A549 (cell line): ENCODE data around the gene LDLRAD4. TPM values are rescaled to one million over a fixed set of nuclear protein-coding genes. Genes with fewer than 3 reads are reported as not detected.

ENCODE experiments used
- ATAC-seq, 2 experiments: fragments of 200-7000 bp in 1 of 2; fragments of >200 bp in 1 of 2; cut with Nextera tagmentation in 1 of 2; cut with Tn5 transposase in 1 of 2; 3 replicates each; pipeline versions ENCODE4 v1.8.0 to v1.9.1; 2018 to 2020; ENCODE audit warnings: mild to moderate bottlenecking in 1 of 2, moderate library complexity in 1 of 2
- CTCF ChIA-PET: fragments of 300-600 bp; sonication (Branson Sonifier 250); formaldehyde crosslinking; extraction: SDS; loops from one replicate; lab custom pipeline; 2021; ENCODE audit warnings: antibody characterized with exemption, inconsistent platforms; lab: Yijun Ruan, JAX
- POLR2A ChIA-PET: fragments of 350-600 bp; formaldehyde crosslinking; extraction: SDS; loops from one replicate; lab custom pipeline; 2021; ENCODE audit warnings: antibody characterized with exemption, inconsistent platforms; lab: Yijun Ruan, JAX
- DNase-seq, 2 experiments: peaks; one replicate each; pipeline versions ENCODE4 v3.0.0 to v3.0.0-alpha.2; 2011 to 2016; ENCODE audit warnings: low read depth in 1 of 2, low spot score in 1 of 2
- FAIRE-seq: peaks from 2 replicates; lab custom pipeline; 2011; peaks lifted over from hg19 to GRCh38; lab: Jason Lieb, UNC
- H3K27ac ChIP-seq, 2 experiments: fragments of >200 bp; sonication (Bioruptor Twin); formaldehyde crosslinking; 3 replicates each; pipeline ENCODE4 v1.5.1; 2016 to 2017
- H3K4me1 ChIP-seq: fragments of >200 bp; sonication (Bioruptor Twin); formaldehyde crosslinking; 3 replicates; pipeline ENCODE4 v1.6.1; 2016
- H3K4me2 ChIP-seq: fragments of >200 bp; sonication (Bioruptor Twin); formaldehyde crosslinking; 3 replicates; pipeline ENCODE4 v1.6.1; 2016
- H3K4me3 ChIP-seq: fragments of >200 bp; sonication (Bioruptor Twin); formaldehyde crosslinking; 3 replicates; pipeline ENCODE4 v1.5.1; 2016
- H3K9me3 ChIP-seq: fragments of >200 bp; sonication (Bioruptor Twin); formaldehyde crosslinking; 3 replicates; pipeline ENCODE4 v1.6.1; 2016
- ATOH8 ChIP-seq: fragments of 250-450 bp; sonication (Bioruptor Pico); IDR thresholded peaks from 2 replicates; pipeline ENCODE4 v1.5.0; 2020; ENCODE audit warnings: low read depth, mild to moderate bottlenecking, moderate library complexity
- BHLHE40 ChIP-seq: IDR thresholded peaks from 2 replicates; pipeline ENCODE4 v1.6.1; 2012; ENCODE audit warnings: low read depth, low read length, inconsistent platforms
- CEBPB ChIP-seq, 2 experiments: fragments of >200 bp in 1 of 2; sonication (Bioruptor Twin) in 1 of 2; formaldehyde crosslinking in 1 of 2; IDR thresholded peaks; 2 replicates each; pipeline ENCODE4 v1.6.1; 2012 to 2016
- CHD2 ChIP-seq: fragments of 150-350 bp; IDR thresholded peaks from 2 replicates; pipeline ENCODE4 v1.6.1; 2014; ENCODE audit warnings: low read length; ENCODE audit not compliant: partially characterized antibody
- CHD4 ChIP-seq: fragments of 200-600 bp; sonication (generic); IDR thresholded peaks from 2 replicates; pipeline ENCODE4 v1.6.1; 2016; ENCODE audit warnings: antibody characterized with exemption, mild to moderate bottlenecking, borderline replicate concordance
- CTCF ChIP-seq: fragments of >200 bp; sonication (Bioruptor Twin); formaldehyde crosslinking; IDR thresholded peaks from 3 replicates; pipeline ENCODE4 v1.5.1; 2016
- EHMT2 ChIP-seq: fragments of 200-600 bp; sonication (generic); IDR thresholded peaks from 2 replicates; pipeline ENCODE4 v1.6.1; 2016; ENCODE audit warnings: antibody characterized with exemption, low read depth, mild to moderate bottlenecking, moderate library complexity
- ELK1 ChIP-seq: fragments of 150-350 bp; IDR thresholded peaks from 2 replicates; pipeline ENCODE4 v1.6.1; 2014; ENCODE audit warnings: low read depth, mild to moderate bottlenecking, low read length
- EP300 ChIP-seq, 2 experiments: fragments of >200 bp; sonication (Bioruptor Twin); formaldehyde crosslinking; IDR thresholded peaks; 2 replicates in 1 of 2; 3 replicates in 1 of 2; pipeline ENCODE4 v1.6.1; 2016 to 2017
- FOXS1 ChIP-seq: fragments of 250-450 bp; sonication (Bioruptor Pico); IDR thresholded peaks from 2 replicates; pipeline ENCODE4 v1.5.0; 2020; ENCODE audit warnings: mild to moderate bottlenecking, moderate library complexity
- GATA3 ChIP-seq: IDR thresholded peaks from 2 replicates; pipeline ENCODE4 v1.6.1; 2012; ENCODE audit warnings: borderline replicate concordance
- HDAC2 ChIP-seq: fragments of 200-600 bp; sonication (generic); IDR thresholded peaks from 2 replicates; pipeline ENCODE4 v1.6.1; 2016
- HEYL ChIP-seq: fragments of 250-450 bp; sonication (Bioruptor Pico); IDR thresholded peaks from 2 replicates; pipeline ENCODE4 v1.8.0; 2021; ENCODE audit warnings: mild to moderate bottlenecking, moderate library complexity
- HOXA7 ChIP-seq: fragments of 250-450 bp; sonication (Bioruptor Pico); IDR thresholded peaks from 2 replicates; pipeline ENCODE4 v1.5.0; 2020; ENCODE audit warnings: mild to moderate bottlenecking, moderate library complexity
- JUNB ChIP-seq: fragments of >200 bp; sonication (Bioruptor Twin); formaldehyde crosslinking; IDR thresholded peaks from 2 replicates; pipeline ENCODE4 v1.6.1; 2016
- KDM5A ChIP-seq: fragments of 200-600 bp; sonication (generic); IDR thresholded peaks from 2 replicates; pipeline ENCODE4 v1.6.1; 2016; ENCODE audit warnings: antibody characterized with exemption, mild to moderate bottlenecking
- MAZ ChIP-seq: fragments of 150-350 bp; IDR thresholded peaks from 2 replicates; pipeline ENCODE4 v1.6.1; 2014; ENCODE audit warnings: antibody characterized with exemption, low read depth, low read length, borderline replicate concordance
- NPAS2 ChIP-seq: fragments of 250-450 bp; sonication (Bioruptor Pico); IDR thresholded peaks from 2 replicates; pipeline ENCODE4 v1.8.0; 2022; ENCODE audit warnings: mild to moderate bottlenecking, moderate library complexity, borderline replicate concordance
- NR3C1 ChIP-seq: fragments of >200 bp; sonication (Bioruptor Twin); formaldehyde crosslinking; IDR thresholded peaks from 3 replicates; pipeline ENCODE4 v1.6.1; 2017
- PBX3 ChIP-seq: IDR thresholded peaks from 2 replicates; pipeline ENCODE4 v1.6.1; 2012
- PHF8 ChIP-seq: fragments of 200-600 bp; sonication (generic); IDR thresholded peaks from 2 replicates; pipeline ENCODE4 v1.6.1; 2016; ENCODE audit warnings: low read depth, mild to moderate bottlenecking, antibody characterized with exemption, moderate library complexity, borderline replicate concordance
- POLR2AphosphoS2 ChIP-seq: conservative IDR thresholded peaks from 2 replicates; pipeline ENCODE4 v1.6.1; 2012; ENCODE audit warnings: low read length, improper control_type of control experiment, inconsistent platforms
- RNF2 ChIP-seq: fragments of 200-600 bp; sonication (generic); IDR thresholded peaks from 2 replicates; pipeline ENCODE4 v1.6.1; 2016; ENCODE audit warnings: low read depth, mild to moderate bottlenecking, antibody characterized with exemption, moderate library complexity, borderline replicate concordance
- SMC3 ChIP-seq: fragments of >200 bp; sonication (Bioruptor Twin); formaldehyde crosslinking; IDR thresholded peaks from 3 replicates; pipeline ENCODE4 v1.6.1; 2018; ENCODE audit warnings: inconsistent platforms
- TFCP2L1 ChIP-seq: fragments of 250-450 bp; sonication (Bioruptor Pico); IDR thresholded peaks from 2 replicates; pipeline ENCODE4 v1.5.0; 2021; ENCODE audit warnings: mild to moderate bottlenecking
- ZFP36 ChIP-seq: fragments of 450-650 bp; IDR thresholded peaks from 2 replicates; pipeline ENCODE4 v1.6.1; 2014; ENCODE audit warnings: borderline replicate concordance; ENCODE audit not compliant: partially characterized antibody
- WGBS: methylation state at CpG from one replicate; pipeline ENCODE4 v1.1.6; 2017; ENCODE audit errors: missing lambda C conversion rate; 5-methylcytosine and 5-hydroxymethylcytosine counted together
- polyA plus RNA-seq, 4 experiments: library from polyadenylated mRNA; depleted of rRNA in 3 of 4; stranded (reverse); fragments of >200 nt; fragmentation: RNase III in 1 of 4; extraction: RNeasy Plus Mini Kit Qiagen cat#74134 plus additional on column Dnase treatment in 1 of 4; gene quantifications; 2 replicates in 3 of 4; 3 replicates in 1 of 4; pipeline ENCODE4 v1.2.3, GENCODE V29; 2011 to 2017
- TF ChIP-seq, protein P1 (sequence below): IDR thresholded peaks from 2 replicates; pipeline ENCODE4 v1.6.1; 2012

The LDLRAD4 gene
- polyA plus RNA-seq, 2 of the 4 experiments (the other 2 are of a cell fraction): 5.2 to 7.6 TPM

DNA sequence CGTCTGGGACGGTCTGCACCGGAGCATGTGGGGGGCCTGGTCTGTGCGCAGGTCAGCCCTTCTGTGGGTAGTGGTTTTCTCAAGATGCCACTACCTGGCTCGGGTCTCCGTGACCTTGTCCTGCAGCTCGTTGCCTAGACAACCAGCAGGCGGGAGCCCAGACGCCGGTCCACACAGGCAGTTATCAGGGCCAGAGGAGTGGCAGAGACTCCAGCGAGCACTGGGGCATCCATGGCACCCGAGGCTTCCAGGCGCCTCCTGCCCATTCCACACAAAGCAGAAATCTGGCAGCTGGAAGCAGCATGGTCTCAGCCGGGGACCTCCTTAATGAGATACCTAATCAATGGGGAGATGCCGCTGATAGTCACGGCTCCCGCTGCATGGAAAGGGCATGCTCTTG is 351.7 kb downstream of the LDLRAD4 start:
- Histone ChIP-seq H3K4me3 (no peak overlapping the region), H3K4me1 (no peaks in the 10 kb centered on the region; the same call in 2 of the 3 replicates), H3K4me2 (no peak overlapping the region), H3K27ac (no peak overlapping the region), H3K9me3 (no peaks in the 10 kb centered on the region)
- ATAC-seq (no peak), DNase-seq (no peak), FAIRE-seq (no peak)
- TF ChIP-seq EP300 (IDR thresholded peaks at IDR 0.05) (no peak), ZFP36 (no peak), TFCP2L1 (CRISPR knock-in tag) (no peak), MAZ (no peak), JUNB (no peak), ATOH8 (CRISPR knock-in tag) (no peak), ELK1 (no peak), POLR2AphosphoS2 (no peak), NR3C1 (no peak), BHLHE40 (no peak), CEBPB (IDR thresholded peaks at IDR 0.05) (no peak), HOXA7 (no peak), EHMT2 (no peak), PBX3 (no peak), KDM5A (no peak), CHD2 (no peak)
- TF ChIP-seq, protein P1, sequence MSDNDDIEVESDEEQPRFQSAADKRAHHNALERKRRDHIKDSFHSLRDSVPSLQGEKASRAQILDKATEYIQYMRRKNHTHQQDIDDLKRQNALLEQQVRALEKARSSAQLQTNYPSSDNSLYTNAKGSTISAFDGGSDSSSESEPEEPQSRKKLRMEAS: no peak
- WGBS: 72% methylated on average over 17 of the region's 17 CpGs
- POLR2A ChIA-PET: no interaction called here
- CTCF ChIA-PET: interaction anchor here (1.3 kb wide), 1 partner anchor 12 kb away, joined by 3 read pairs; no protein-coding TSS in a partner anchor

DNA sequence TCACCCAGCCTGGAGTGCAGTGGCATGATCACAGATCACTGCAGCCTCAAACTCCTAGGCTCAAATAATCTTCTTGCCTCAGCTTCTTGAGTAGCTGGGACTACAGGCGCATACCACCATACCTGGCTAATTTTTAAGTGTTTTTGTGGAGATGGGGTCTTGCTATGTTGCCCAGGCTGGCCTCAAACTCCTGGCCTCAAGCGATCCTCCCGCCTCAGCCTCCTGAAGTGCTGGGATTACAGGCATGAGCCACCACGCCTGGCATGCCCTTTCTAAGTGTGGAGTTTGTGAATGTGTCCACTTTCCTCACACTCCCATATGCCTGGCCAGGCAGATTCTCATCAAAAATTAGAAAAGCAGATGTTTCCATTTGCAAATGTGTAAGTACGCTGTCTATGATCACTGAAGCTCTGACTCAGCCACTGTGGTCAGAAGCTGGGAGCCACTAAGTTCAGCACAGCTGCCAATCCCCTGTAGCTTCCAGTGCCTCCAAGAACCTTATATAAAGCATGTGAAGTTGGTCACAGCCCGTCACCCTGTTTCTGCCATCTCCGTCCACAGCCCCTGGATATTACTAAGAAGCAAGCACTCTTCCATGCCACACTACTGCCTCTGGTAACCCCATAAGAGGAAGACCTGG is 352.4 kb downstream of the LDLRAD4 start:
- DNase-seq: no peak
- H3K27ac ChIP-seq: no peak overlapping the region
- TF ChIP-seq PHF8 (no peak), CTCF (no peak), HDAC2 (no peak), CHD4 (no peak), HOXA7 (no peak), FOXS1 (no peak), GATA3 (no peak), EHMT2 (no peak), RNF2 (no peak), JUNB (no peak), MAZ (no peak), HEYL (CRISPR knock-in tag) (no peak), NPAS2 (no peak), ATOH8 (CRISPR knock-in tag) (no peak), SMC3 (no peak), BHLHE40 (no peak)
- TF ChIP-seq, all 56 proteins: peak for 0
- H3K4me1 ChIP-seq: no peaks in the 10 kb centered on the region; the same call in 2 of the 3 replicates
- no peaks in the 10 kb centered on the region for H3K9me3 ChIP-seq
- no peak overlapping the region for H3K4me2 ChIP-seq
- ATAC-seq: no peak
- POLR2A ChIA-PET: no interaction called here
- FAIRE-seq: no peak
- 88% methylated on average over 6 of the region's 7 CpGs for WGBS
- CTCF ChIA-PET: interaction anchor here (1.3 kb wide), 1 partner anchor 12 kb away, joined by 3 read pairs; no protein-coding TSS in a partner anchor
- H3K4me3 ChIP-seq: no peak overlapping the region
